GM10266 (cell line): ENCODE results near the gene PHC2.

Experiments used
- DNase-seq: peaks from one replicate; pipeline ENCODE4 v3.0.0; 2012; ENCODE audit errors: extremely low spot score
- CTCF ChIP-seq: IDR thresholded peaks from 2 replicates; pipeline ENCODE4 v1.5.1; 2012; ENCODE audit warnings: mild to moderate bottlenecking, low read depth; ENCODE audit not compliant: control insufficient read depth, insufficient read depth; ENCODE audit errors: missing control alignments

The PHC2 gene

GRCh38 chr1:33286451-33287185, 144.3 kb downstream of the PHC2 start:
- no peak for TF ChIP-seq CTCF
- DNase-seq = no peak

DNA sequence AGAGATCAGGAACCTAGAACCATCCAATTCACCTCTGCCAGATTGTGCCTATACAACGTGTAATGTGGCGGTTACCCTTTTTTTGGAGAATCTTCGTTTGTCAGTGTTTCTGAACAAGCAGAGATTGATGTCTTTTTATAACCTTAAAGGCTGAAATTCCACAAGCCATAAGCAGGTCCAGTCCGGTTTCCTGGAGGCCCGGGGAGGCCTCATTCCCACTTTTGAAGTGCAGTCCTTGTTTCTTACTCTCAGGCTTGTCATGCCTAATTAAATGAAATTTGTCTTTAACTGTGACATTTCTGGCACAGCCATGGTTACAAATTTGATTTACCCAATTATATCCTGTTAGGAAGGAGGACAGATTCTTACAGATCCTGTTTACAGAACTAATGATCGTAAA, 146.8 kb downstream of the PHC2 start:
- DNase-seq = no peak
- no peak for TF ChIP-seq CTCF

GRCh38 chr1:33282791-33283190, 148.1 kb downstream of the PHC2 start:
- DNase-seq = no peak
- no peak for TF ChIP-seq CTCF

- DNase-seq = no peak
- TF ChIP-seq CTCF = no peak
Observed at GRCh38 chr1:33281554-33282303, 149.2 kb downstream of the PHC2 start.

DNA sequence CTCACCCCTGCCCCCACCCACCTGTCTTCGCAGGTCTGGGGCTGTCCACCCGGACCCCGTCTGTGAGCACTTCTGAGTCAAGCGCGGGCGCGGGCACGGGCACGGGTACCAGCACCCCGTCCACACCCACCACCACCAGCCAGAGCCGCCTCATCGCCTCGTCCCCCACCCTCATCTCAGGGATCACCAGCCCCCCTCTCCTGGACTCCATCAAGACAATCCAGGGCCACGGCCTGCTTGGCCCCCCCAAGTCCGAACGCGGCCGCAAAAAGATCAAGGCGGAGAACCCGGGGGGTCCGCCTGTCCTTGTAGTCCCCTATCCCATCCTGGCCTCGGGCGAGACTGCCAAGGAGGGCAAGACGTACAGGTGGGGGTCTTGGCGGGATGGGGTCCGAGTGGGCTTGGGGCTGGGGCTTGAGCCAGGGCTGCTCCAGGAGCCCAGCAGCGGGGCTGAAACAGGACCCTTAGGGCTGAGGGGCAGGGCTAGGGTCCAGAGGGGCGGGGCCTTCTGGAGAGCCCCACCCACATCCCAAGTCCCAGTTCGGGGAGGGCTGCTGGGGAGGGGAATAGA, 150.7 kb downstream of the PHC2 start:
- TF ChIP-seq CTCF = no peak
- DNase-seq = no peak

- no peak for TF ChIP-seq CTCF
- no peak for DNase-seq
Observed at GRCh38 chr1:33277488-33278084, 153.3 kb downstream of the PHC2 start.
